Stimulated activated CD8-positive, alpha-beta memory T cell treated with anti-CD3 and anti-CD28 coated beads, Interleukin-15, amount 100 ng/mL, for 4 hours (primary cell): ENCODE results near the gene MRTFB.

Experiments used
- DNase-seq, 2 donors: peaks; one replicate each; pipeline ENCODE4 v3.0.0-alpha.2; 2020; ENCODE audit warnings: low read depth in 2 of 2

MRTFB gene

GRCh38 chr16:14063618-14064581 is 7.2 kb upstream of the MRTFB start:
- no peak for DNase-seq

GRCh38 chr16:14069818-14070217 is 1.3 kb upstream of the MRTFB start:
- no peak for DNase-seq

- no peak for DNase-seq
Observed at GRCh38 chr16:14070555-14070876, 603 bp upstream of the MRTFB start.

GRCh38 chr16:14071576-14072271 is 605 bp downstream of the MRTFB start:
- peak in 1 of 2 donors; percentile 1 for DNase-seq

GRCh38 chr16:14072360-14072759 is 1.2 kb downstream of the MRTFB start:
- no peak for DNase-seq

- DNase-seq = no peak
Observed at GRCh38 chr16:14074544-14074943, 3.4 kb downstream of the MRTFB start.

GRCh38 chr16:14077918-14078317 is 6.8 kb downstream of the MRTFB start:
- DNase-seq = no peak

- DNase-seq = no peak
Observed at GRCh38 chr16:14086477-14086876, 15.4 kb downstream of the MRTFB start.

GRCh38 chr16:14087181-14087580 is 16.1 kb downstream of the MRTFB start:
- no peak for DNase-seq

- DNase-seq = no peak
Observed at GRCh38 chr16:14087590-14088154, 16.6 kb downstream of the MRTFB start.

- no peak for DNase-seq
Observed at GRCh38 chr16:14088155-14088753, 17.1 kb downstream of the MRTFB start.

- DNase-seq = no peak
Observed at GRCh38 chr16:14089283-14089823, 18.2 kb downstream of the MRTFB start.

GRCh38 chr16:14092561-14092960 is 21.4 kb downstream of the MRTFB start:
- no peak for DNase-seq

- DNase-seq = no peak
Observed at GRCh38 chr16:14095883-14096551, 24.9 kb downstream of the MRTFB start.

- DNase-seq = no peak
Observed at GRCh38 chr16:14097182-14097959, 26.3 kb downstream of the MRTFB start.

- DNase-seq = no peak
Observed at GRCh38 chr16:14098081-14098480, 27.0 kb downstream of the MRTFB start.

- DNase-seq = no peak
Observed at GRCh38 chr16:14100825-14101224, 29.7 kb downstream of the MRTFB start.

- DNase-seq = no peak
Observed at GRCh38 chr16:14101415-14101814, 30.3 kb downstream of the MRTFB start.

- no peak for DNase-seq
Observed at GRCh38 chr16:14102925-14103720, 32.0 kb downstream of the MRTFB start.

GRCh38 chr16:14104066-14104465 is 32.9 kb downstream of the MRTFB start:
- DNase-seq = no peak
